ENCODE measurements around the gene SYT2.
"Not testable (repeated sequence)": the region's sequence is repeated elsewhere in the genome, so short reads cannot be mapped to it uniquely, and the experiment has no call there.

The SYT2 gene

DNA sequence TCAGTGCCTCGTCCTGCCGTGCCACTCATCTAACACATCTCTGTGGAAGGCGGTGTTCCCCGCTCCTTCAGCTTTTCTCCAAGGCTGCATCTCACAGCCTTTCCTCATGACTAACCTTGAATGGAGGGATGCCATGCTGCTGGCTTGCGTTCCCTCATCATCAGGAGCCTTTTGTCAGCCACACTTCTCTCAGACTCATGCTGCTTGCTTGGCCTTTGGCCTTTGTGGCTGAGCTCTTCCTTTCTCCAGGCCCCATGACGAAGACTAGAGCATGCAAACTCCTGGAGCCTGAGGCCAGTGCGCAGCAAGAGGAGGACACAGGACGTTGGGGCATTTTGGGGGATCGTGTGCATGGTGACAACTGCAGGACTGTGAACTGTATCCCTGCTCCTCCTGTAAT, 70.8 kb downstream of the SYT2 start:
- no peak for DNase-seq

DNA sequence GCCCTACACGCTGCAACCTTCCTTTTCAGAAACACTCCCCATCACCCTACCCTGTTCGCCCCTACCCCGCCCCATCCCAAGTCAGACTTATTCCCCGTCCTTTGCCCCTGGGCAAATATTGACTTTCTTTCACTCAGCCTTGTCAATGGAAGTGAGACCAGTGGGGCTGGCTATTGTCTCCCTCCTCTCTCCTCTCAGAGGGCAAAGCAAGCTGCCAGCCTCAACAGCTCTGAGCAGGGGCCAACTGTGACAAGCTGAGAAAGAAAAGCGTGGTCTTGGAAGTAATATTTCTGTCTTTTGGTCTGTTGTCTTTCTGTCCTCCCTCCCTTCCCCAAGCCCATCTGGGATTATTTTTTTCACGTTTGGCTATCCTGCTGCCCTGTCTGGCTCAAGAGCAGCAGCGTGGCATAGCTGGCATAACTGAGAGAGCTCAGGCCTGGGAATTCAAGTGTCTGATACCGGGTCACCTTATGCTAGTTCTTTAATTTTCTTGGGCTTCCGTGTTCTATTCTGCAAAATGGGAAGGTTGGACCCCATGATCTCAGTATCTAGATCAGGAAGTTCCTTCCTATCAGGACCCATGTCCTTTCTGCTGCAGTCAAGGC, 71.5 kb downstream of the SYT2 start:
- not testable (repeated sequence) for DNase-seq

GRCh38 chr1:202638019-202638700, 72.1 kb downstream of the SYT2 start:
- no peak for DNase-seq

DNA sequence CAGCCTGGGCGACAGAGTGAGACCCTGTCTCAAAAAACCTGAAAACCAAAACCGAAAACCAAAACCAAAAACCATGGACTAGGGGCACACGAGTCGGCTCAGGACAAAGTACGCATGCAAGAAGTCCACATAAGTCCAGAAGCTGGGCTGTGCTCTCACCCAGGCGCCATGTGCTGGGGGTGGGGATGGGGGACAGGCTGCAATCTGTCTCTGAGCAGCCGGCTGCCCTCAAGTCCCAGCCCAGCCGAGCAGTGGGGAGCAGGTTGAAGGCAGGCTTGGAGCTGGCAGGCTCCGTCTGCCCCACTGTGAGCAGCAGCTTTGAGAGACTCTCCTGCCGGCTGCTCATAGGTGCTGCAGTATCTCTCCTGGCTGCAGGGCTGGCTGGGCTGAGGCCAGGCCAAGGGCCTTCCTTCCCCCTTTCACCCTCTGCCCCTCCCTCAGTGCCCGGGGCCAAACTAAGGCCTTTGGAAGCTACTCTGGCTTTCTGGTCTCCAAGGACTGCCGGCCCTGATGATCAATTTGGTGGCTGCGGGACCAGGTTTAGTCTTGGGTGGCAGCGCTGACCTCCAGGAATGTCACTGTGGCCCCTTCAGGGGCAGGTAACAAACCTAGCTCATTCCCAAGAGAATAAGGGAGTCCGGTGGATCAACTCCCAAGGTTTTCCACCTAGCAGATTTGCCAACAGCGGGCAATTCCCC, 72.8 kb downstream of the SYT2 start:
- DNase-seq = not testable (repeated sequence)

- DNase-seq = not testable (repeated sequence)
Observed at GRCh38 chr1:202636171-202636570, 74.1 kb downstream of the SYT2 start.

- DNase-seq = no peak
Observed at GRCh38 chr1:202632241-202632640, 78.0 kb downstream of the SYT2 start.

GRCh38 chr1:202631076-202631923, 79.0 kb downstream of the SYT2 start:
- no peak for DNase-seq

- no peak for DNase-seq
Observed at GRCh38 chr1:202630541-202630940, 79.7 kb downstream of the SYT2 start.

DNA sequence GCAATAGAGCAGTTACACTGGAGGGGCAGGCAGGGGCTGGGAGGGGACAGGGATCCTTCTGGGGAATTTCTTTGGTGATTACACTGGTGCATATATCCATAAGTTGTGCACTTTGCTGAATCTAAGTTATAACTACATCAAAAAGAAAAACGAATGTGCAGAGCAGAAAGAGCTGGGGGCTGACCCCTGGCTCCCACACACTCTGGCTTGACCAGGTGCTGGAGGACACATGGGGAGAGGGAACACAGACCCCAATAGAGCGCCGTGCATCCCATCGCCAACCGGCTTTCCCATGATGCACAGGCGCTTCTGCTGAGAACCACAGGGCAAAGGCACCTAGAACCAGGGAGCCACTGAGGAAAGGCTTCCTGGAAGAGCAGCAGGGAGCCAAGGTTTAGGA, 80.2 kb downstream of the SYT2 start:
- not testable (repeated sequence) for DNase-seq

- DNase-seq = not testable (repeated sequence)
Observed at GRCh38 chr1:202629257-202629811, 80.9 kb downstream of the SYT2 start.

DNA sequence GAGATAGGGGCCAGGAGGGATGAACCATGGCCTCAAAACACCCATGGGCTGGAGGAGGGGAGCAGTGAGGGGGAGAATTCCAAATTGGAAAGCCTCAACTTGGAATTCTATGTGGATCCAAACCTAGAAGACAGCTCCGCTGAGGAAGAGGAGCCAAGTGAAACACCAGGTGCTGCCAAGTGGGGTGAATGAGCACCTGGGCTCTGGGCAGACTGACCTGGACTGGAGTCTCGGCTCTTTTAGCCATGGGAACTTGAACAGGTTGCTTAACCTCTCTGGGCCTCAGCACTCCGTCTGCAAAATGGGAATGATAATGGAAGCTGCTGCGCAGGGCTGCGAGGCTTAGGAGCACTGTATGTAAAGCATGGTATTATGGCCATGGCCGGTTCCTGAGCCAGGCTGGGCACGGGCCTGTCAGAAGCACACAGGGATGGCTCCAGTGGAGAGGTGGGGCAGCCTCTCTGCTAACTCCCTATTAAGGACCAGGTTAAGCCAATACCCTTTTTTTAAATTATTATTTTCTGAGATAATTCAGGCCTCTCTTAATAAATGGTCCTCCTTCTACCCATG, 81.5 kb downstream of the SYT2 start:
- DNase-seq = no peak

DNA sequence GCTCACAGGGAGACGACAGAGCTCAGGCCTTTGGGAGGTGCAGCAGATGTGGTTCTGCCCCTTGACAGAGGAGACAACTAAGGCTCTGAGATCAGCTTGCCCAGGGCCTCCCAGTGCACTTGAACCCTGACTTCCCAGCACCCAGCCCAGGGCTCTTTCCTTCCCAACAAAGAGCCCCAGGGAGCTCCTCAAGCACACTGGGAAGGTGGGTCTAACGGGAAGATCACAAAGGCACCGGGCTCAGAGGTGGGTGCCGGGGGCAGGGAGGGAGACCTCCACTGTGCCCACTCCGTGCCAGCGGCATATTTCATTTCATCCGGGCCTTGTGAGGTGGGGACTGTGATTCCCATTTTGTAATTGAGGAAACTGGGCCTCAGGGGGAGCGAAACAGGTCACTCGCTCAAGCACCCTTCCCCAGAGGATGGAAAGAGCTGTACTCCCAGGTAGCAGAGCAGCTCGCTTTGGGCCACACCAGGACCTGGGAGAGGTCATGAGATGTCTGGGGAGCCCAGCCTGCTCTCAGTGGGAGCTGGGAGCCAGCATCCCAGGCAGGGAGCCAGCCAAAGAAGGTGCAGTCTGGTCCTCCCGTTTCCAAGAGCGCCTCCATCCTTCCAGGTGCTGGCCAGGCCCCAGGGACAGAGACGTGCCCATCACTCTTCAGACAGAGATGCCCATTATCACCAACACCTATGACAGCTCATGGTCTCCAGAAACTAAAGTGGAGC, 82.3 kb downstream of the SYT2 start:
- no peak for DNase-seq

GRCh38 chr1:202627036-202627435, 83.2 kb downstream of the SYT2 start:
- not testable (repeated sequence) for DNase-seq

- peak; percentile 80 for DNase-seq
Observed at GRCh38 chr1:202625416-202626360, 84.6 kb downstream of the SYT2 start.

DNA sequence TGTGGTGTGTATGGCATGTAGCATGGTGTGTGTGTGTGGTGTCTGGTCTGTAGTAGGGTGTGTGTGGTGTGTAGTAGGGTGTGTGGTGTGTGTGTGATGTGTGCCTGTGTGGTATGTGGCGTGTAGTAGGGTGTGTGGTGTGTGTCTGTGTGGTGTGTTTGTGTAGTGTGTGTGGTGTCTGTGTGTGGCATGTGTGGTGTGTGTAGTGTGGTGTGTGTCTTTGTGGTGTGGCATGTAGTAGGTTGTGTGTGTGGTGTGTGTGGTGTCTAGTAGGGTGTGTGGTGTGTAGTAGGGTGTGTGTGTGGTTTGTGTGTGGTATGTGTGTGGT, 85.5 kb downstream of the SYT2 start:
- DNase-seq = no peak

DNA sequence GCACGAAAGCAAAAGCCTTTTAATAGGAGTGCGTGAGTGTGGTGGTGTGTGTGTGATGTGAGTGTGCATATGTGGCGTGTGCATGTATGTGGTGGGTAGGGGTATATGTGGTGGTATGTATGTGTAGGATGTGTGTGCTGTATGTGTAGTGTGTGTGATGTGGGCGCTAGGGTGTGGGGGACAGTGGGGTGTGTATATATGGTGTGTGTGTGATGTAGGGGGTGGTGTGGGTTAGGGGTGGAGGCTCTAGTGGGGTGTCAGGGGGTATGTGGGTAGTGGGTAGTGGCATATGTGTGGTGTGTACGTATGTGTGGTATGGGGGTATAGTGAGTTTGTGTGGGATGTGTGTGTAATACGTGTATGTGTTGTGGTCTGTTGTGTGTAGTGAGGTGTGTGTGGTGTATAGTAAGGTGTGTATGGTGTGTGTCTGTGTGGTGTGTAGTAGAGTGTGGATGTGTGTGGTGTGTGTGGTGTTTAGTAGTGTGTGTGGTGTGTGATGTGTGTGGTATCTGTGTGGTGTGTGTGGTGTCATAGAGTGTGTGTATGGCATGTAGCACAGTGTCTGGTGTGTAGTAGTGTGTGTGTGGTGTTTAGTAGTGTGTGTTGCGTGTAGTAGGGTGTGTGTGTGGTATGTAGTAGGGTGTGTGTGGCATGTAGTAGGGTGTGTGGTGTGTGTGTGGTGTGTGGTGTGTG, 86.0 kb downstream of the SYT2 start:
- no peak for DNase-seq

- not testable (repeated sequence) for DNase-seq
Observed at GRCh38 chr1:202623476-202623875, 86.8 kb downstream of the SYT2 start.

GRCh38 chr1:202623075-202623474, 87.2 kb downstream of the SYT2 start:
- no peak for DNase-seq

GRCh38 chr1:202622388-202622787, 87.9 kb downstream of the SYT2 start:
- no peak for DNase-seq

DNA sequence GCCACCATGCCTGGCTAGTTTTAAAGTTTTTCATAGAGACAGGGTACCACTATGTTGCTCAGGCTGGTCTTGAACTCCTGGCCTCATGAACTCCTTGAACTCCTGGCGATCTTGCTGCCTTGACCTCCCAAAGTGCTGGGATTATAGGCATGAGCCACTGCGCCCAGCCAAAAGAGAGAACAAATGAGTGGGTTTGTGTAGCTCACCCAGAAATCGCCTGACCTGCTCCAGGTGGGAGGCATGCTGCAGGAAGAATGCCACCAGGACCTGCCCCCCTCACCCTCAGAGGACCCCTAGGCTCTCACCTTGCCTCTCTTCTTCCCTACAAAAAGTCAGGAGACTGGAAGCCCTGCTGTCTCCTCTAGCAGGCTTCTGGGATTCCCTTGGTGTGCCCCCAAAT, 88.8 kb downstream of the SYT2 start:
- DNase-seq = no peak
